Esophagus squamous epithelium (tissue), 4 donors: ENCODE data around the gene TGIF2.

Experiments
- CTCF ChIP-seq, 6 experiments: fragments of 450-650 bp in 4 of 6; fragments of 200-600 bp in 2 of 6; sonication (generic) in 2 of 6; IDR thresholded peaks; one replicate each; pipeline ENCODE4 v1.5.1; 2016 to 2019; ENCODE audit warnings: antibody characterized with exemption in 6 of 6, mild to moderate bottlenecking in 4 of 6, moderate library complexity in 4 of 6
- POLR2A ChIP-seq, 4 donors: fragments of 450-650 bp; IDR thresholded peaks; one replicate each; pipeline ENCODE4 v1.6.1; 2017; ENCODE audit warnings: antibody characterized with exemption in 4 of 4, mild to moderate bottlenecking in 4 of 4, moderate library complexity in 3 of 4

DNA sequence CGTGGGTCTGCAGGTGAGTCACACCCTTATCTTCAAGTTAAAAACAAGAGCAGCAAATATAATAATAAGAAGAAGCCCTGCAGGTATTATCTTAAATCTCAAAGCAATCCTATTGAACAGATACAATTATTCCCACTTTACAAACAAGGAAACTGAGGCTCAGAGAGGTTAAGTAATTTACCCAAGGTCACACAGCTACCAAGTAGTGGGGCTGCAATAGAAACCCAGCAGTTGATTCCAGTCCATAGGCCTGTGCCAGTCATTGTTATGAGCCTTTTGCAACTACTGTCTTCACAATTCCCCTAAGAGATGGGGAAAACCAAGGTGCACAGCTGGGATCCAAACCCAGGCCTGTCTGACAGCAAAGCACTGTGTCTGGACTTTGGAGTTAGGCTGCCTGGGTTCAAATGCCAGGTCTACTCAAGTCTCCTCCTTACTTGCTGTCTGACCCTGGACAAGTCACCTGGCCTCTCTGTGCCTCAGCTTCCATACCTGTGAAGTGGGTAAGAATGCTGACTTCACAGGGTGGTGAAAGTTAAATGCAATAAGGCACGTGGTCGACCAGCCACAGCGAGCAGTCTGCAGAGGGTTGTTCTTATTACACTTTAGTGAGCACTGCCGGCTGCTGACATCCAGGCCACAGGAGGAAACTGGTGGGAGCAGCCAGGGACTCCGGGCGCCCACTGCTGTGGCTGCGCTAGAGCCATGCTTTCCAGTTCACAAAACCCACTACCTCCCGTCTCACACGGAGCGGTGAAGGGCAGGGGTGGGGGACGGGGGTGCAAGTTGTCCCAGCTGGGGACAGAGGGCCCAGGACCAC is 26.0 kb upstream of the TGIF2 start:
- TF ChIP-seq CTCF (IDR thresholded peaks at IDR 0.05) (no peak), POLR2A (IDR thresholded peaks at IDR 0.05) (no peak)
